GM23248 (cell line): ENCODE measurements around the gene PLS3. TPM values are rescaled to one million over a fixed set of nuclear protein-coding genes. Genes with fewer than 3 reads are reported as not detected.

Experiments used
- DNase-seq: peaks from one replicate; pipeline ENCODE4 v3.0.0-alpha.2; 2015
- H2AFZ ChIP-seq: fragments of 200-600 bp; sonication (generic); 2 replicates; pipeline ENCODE4 v1.6.1; 2016; ENCODE audit warnings: antibody characterized with exemption
- H3F3A ChIP-seq: fragments of 200-600 bp; sonication (generic); 2 replicates; pipeline ENCODE4 v1.6.1; 2016; ENCODE audit warnings: mild to moderate bottlenecking, antibody characterized with exemption, mixed run types; ENCODE audit not compliant: insufficient read depth
- H3K27ac ChIP-seq: fragments of 200-600 bp; sonication (generic); 2 replicates; pipeline ENCODE4 v1.5.1; 2016; ENCODE audit warnings: mild to moderate bottlenecking
- H3K27me3 ChIP-seq: fragments of 200-600 bp; sonication (generic); replicated peaks from 2 replicates; pipeline ENCODE4 v1.6.1; 2016; ENCODE audit warnings: mild to moderate bottlenecking; ENCODE audit not compliant: insufficient read depth
- H3K36me3 ChIP-seq: fragments of 200-600 bp; sonication (generic); 2 replicates; pipeline ENCODE4 v1.6.1; 2016; ENCODE audit warnings: low read depth, mild to moderate bottlenecking
- H3K4me1 ChIP-seq: fragments of 200-600 bp; sonication (generic); 2 replicates; pipeline ENCODE4 v1.6.1; 2016; ENCODE audit warnings: mild to moderate bottlenecking; ENCODE audit not compliant: insufficient read depth
- H3K4me2 ChIP-seq: fragments of 200-600 bp; sonication (generic); one replicate; pipeline ENCODE4 v1.6.1; 2016; ENCODE audit warnings: mild to moderate bottlenecking; ENCODE audit not compliant: unreplicated experiment
- H3K4me3 ChIP-seq: fragments of 200-600 bp; sonication (generic); 2 replicates; pipeline ENCODE4 v1.5.1; 2016; ENCODE audit warnings: mild to moderate bottlenecking
- H3K79me2 ChIP-seq: fragments of 200-600 bp; sonication (generic); 2 replicates; pipeline ENCODE4 v1.6.1; 2016; ENCODE audit warnings: mild to moderate bottlenecking; ENCODE audit not compliant: insufficient read depth
- H3K9ac ChIP-seq: fragments of 200-600 bp; sonication (generic); 2 replicates; pipeline ENCODE4 v1.6.1; 2016; ENCODE audit warnings: mild to moderate bottlenecking
- H3K9me2 ChIP-seq: fragments of 200-600 bp; sonication (generic); 2 replicates; pipeline ENCODE4 v1.6.1; 2016; ENCODE audit warnings: mixed run types, mild to moderate bottlenecking, moderate library complexity; ENCODE audit not compliant: insufficient read depth
- H3K9me3 ChIP-seq: fragments of 200-600 bp; sonication (generic); one replicate; pipeline ENCODE4 v1.6.1; 2017; ENCODE audit warnings: low read depth
- H4K20me1 ChIP-seq: fragments of 200-600 bp; sonication (generic); 2 replicates; pipeline ENCODE4 v1.6.0; 2016; ENCODE audit not compliant: insufficient read depth
- EZH2 ChIP-seq: fragments of 200-600 bp; sonication (generic); IDR thresholded peaks from 2 replicates; pipeline ENCODE4 v1.6.1; 2018; ENCODE audit warnings: antibody characterized with exemption, mild to moderate bottlenecking; ENCODE audit not compliant: insufficient read depth, poor library complexity, severe bottlenecking
- EZH2phosphoT487 ChIP-seq: fragments of 200-600 bp; sonication (generic); IDR thresholded peaks from 2 replicates; pipeline ENCODE4 v1.6.1; 2018; ENCODE audit warnings: antibody characterized with exemption, moderate library complexity, mild to moderate bottlenecking, low read depth; ENCODE audit not compliant: insufficient read depth
- WGBS, 2 experiments: methylation state at CpG; one replicate each; pipeline ENCODE4 v1.1.6; 2015 to 2017; ENCODE audit warnings: low lambda C conversion rate in 2 of 2, low coverage in 1 of 2; ENCODE audit errors: missing lambda C conversion rate in 2 of 2; 5-methylcytosine and 5-hydroxymethylcytosine counted together
- in situ Hi-C: fragments of 300-500 bp; cut with MboI; formaldehyde crosslinking; loops from 2 replicates; pipeline ENCODE4 v1.15.0; 2020
- polyA plus RNA-seq: library from polyadenylated mRNA; unstranded; fragments of >200 nt; fragmentation: Nextera tagmentation; extraction: Ambion mirVana; gene quantifications from 2 replicates; pipeline ENCODE4 v1.2.1, GENCODE V29; 2016
- total RNA-seq: library from RNA; depleted of rRNA; stranded (reverse); fragments of >200 nt; shearing (Covaris generic); gene quantifications from 2 replicates; pipeline ENCODE4 v1.2.3, GENCODE V29; 2014

PLS3 gene
- total and polyA plus RNA-seq, 2 experiments from 2014 or later = 118 to 137 TPM

- TF ChIP-seq EZH2 (no peak), EZH2phosphoT487 (no peak)
- in situ Hi-C loops = no loop called here
- no peaks in the 10 kb centered on the region for H4K20me1 ChIP-seq
- DNase-seq = no peak
- no peak overlapping the region for H3K4me3 ChIP-seq
- no peaks in the 10 kb centered on the region for H3K27me3 ChIP-seq
- H2AFZ ChIP-seq = no peak overlapping the region
- peaks cover 25% of the 10 kb centered on the region for H3K4me1 ChIP-seq
- H3K79me2 ChIP-seq = peaks cover 83% of the 10 kb centered on the region
- no peaks in the 10 kb centered on the region for H3K9me2 ChIP-seq
- H3K9me3 ChIP-seq = no peaks in the 10 kb centered on the region
- H3F3A ChIP-seq = peaks cover 22% of the 10 kb centered on the region; the same call in 1 of the 2 replicates
- peak overlapping the region; percentile 43 for H3K27ac ChIP-seq
- H3K4me2 ChIP-seq = no peak overlapping the region
- no peaks in the 10 kb centered on the region for H3K36me3 ChIP-seq
- no peak overlapping the region for H3K9ac ChIP-seq
Measured at GRCh38 chrX:115602308-115602707, 41.3 kb downstream of the PLS3 start.

GRCh38 chrX:115602729-115603389, 41.9 kb downstream of the PLS3 start:
- no peaks in the 10 kb centered on the region for H4K20me1 ChIP-seq
- peak overlapping the region; percentile 43 for H3K27ac ChIP-seq
- no peak for TF ChIP-seq EZH2phosphoT487
- no peak for TF ChIP-seq EZH2
- H3F3A ChIP-seq = peaks cover 22% of the 10 kb centered on the region; the same call in 1 of the 2 replicates
- DNase-seq = peak; percentile 54
- H3K79me2 ChIP-seq = peaks cover 82% of the 10 kb centered on the region
- WGBS, 2 experiments = 53 to 57% methylated on average over 4 of the region's 4 CpGs
- no peaks in the 10 kb centered on the region for H3K27me3 ChIP-seq
- no peaks in the 10 kb centered on the region for H3K9me2 ChIP-seq
- H3K9me3 ChIP-seq = no peaks in the 10 kb centered on the region
- H3K36me3 ChIP-seq = no peaks in the 10 kb centered on the region
- no peak overlapping the region for H3K4me2 ChIP-seq
- H3K4me3 ChIP-seq = no peak overlapping the region
- in situ Hi-C loops = no loop called here
- no peak overlapping the region for H3K9ac ChIP-seq
- H2AFZ ChIP-seq = no peak overlapping the region
- H3K4me1 ChIP-seq = peaks cover 25% of the 10 kb centered on the region

GRCh38 chrX:115603534-115604074, 42.6 kb downstream of the PLS3 start:
- Histone ChIP-seq H3F3A (peaks cover 22% of the 10 kb centered on the region; the same call in 1 of the 2 replicates), H4K20me1 (no peaks in the 10 kb centered on the region), H3K9me3 (no peaks in the 10 kb centered on the region), H3K4me3 (no peak overlapping the region), H3K4me1 (peaks cover 21% of the 10 kb centered on the region), H2AFZ (no peak overlapping the region), H3K36me3 (no peaks in the 10 kb centered on the region), H3K9me2 (no peaks in the 10 kb centered on the region), H3K79me2 (peaks cover 82% of the 10 kb centered on the region), H3K4me2 (no peak overlapping the region), H3K27ac (0 out of 2 replicates have a peak overlapping the region, but pooled peaks have one; percentile 43), H3K9ac (no peak overlapping the region), H3K27me3 (no peaks in the 10 kb centered on the region)
- no peak for TF ChIP-seq EZH2phosphoT487
- no peak for TF ChIP-seq EZH2
- in situ Hi-C loops = no loop called here
- no peak for DNase-seq
- 100% methylated on average over 2 of the region's 2 CpGs for WGBS, 2 experiments

- Histone ChIP-seq H2AFZ (no peak overlapping the region), H3K4me1 (peaks cover 25% of the 10 kb centered on the region), H3K9me3 (no peaks in the 10 kb centered on the region), H3K36me3 (peaks cover 12% of the 10 kb centered on the region; the same call in 1 of the 2 replicates), H3K9ac (no peak overlapping the region), H3K4me3 (no peak overlapping the region), H3K9me2 (no peaks in the 10 kb centered on the region), H4K20me1 (no peaks in the 10 kb centered on the region), H3F3A (peaks cover 22% of the 10 kb centered on the region; the same call in 1 of the 2 replicates), H3K27ac (peak overlapping the region; percentile 74), H3K27me3 (no peaks in the 10 kb centered on the region), H3K79me2 (peaks cover 84% of the 10 kb centered on the region), H3K4me2 (no peak overlapping the region)
- in situ Hi-C loops = no loop called here
- 96 to 99% methylated on average over 5 of the region's 5 CpGs for WGBS, 2 experiments
- no peak for DNase-seq
- TF ChIP-seq EZH2 (no peak), EZH2phosphoT487 (no peak)
Measured at GRCh38 chrX:115606861-115607260, 45.9 kb downstream of the PLS3 start.

DNA sequence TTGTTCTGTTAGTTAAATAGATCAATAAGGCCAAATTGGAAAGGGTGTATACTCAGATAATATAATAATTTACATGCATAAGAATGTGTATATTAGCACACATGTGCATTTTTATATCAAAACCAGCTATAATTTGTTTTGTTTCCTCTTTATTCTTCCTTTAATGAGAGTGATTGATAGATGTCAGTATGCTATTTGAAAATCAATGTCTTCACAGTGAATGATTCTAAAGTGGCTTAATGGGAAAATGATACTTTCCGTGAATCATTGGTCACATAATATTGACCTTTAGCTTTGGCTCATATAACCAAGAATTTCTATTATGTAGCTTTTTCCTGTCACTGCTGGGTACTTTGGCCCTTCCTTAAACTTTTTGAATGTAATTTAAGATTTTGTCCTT, 48.6 kb downstream of the PLS3 start:
- H3K4me2 ChIP-seq = no peak overlapping the region
- H3K9ac ChIP-seq = no peak overlapping the region
- peaks cover 12% of the 10 kb centered on the region; the same call in 1 of the 2 replicates for H3K36me3 ChIP-seq
- peaks cover 75% of the 10 kb centered on the region for H3K79me2 ChIP-seq
- no peak overlapping the region for H2AFZ ChIP-seq
- peaks cover 27% of the 10 kb centered on the region for H3F3A ChIP-seq
- no peak for TF ChIP-seq EZH2
- TF ChIP-seq EZH2phosphoT487 = no peak
- H3K27me3 ChIP-seq = no peaks in the 10 kb centered on the region
- H3K4me1 ChIP-seq = peaks cover 28% of the 10 kb centered on the region
- no peak overlapping the region for H3K27ac ChIP-seq
- no peak for DNase-seq
- 33 to 44% methylated on average over 1 of the region's 1 CpG for WGBS, 2 experiments
- no peaks in the 10 kb centered on the region for H3K9me2 ChIP-seq
- H3K4me3 ChIP-seq = no peak overlapping the region
- in situ Hi-C loops = no loop called here
- no peaks in the 10 kb centered on the region for H3K9me3 ChIP-seq
- no peaks in the 10 kb centered on the region for H4K20me1 ChIP-seq
